Fibroblast of mammary gland (primary cell): ENCODE results near the gene WDR70.
A peak's percentile ranks its signal among the peaks of the same experiment; 100 is the strongest.

Source experiments
- DNase-seq: peaks from one replicate; pipeline ENCODE4 v3.0.0-alpha.2; 2010; ENCODE audit warnings: low read depth
- H3K4me3 ChIP-seq: 2 replicates; pipeline ENCODE4 v1.5.1; 2011; ENCODE audit warnings: low read depth, mild to moderate bottlenecking, low read length, moderate library complexity; ENCODE audit not compliant: control insufficient read depth
- TF ChIP-seq, protein P1 (sequence below): conservative IDR thresholded peaks from 2 replicates; pipeline ENCODE4 v1.5.1; 2011; ENCODE audit warnings: low read depth, low read length, inconsistent platforms; ENCODE audit not compliant: control insufficient read depth, insufficient read depth

Gene WDR70

DNA sequence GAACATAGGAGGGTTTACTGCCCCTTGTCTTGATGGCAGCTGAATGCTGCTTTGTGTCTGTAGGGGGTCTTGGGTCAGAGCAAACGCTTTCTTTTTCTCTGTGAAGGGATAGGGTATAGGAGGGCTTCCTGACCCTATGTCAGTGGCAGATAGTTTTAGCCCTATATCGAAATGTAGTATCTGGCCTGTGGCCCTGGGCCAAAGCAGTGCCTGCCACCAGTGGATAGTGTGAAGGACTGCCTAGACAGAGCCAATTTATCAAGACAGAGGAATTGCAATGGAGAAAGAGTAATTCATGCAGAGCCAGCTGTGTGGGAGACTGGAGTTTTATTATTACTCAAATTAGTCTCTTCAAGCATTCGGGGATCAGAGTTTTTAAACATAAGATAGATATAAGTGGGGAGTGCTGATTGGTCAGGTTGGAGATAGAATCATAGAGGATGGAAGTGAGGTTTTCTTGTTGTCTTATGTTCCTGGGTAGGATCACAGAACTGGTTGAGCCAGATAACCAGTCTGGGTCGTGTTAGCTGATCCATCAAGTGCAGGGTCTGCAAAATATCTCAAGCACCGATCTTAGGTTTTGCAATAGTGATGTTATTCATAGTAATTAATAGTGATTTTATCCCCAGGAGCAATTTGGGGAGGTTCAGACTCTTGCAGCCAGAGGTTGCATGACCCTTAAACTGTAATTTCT, 282.3 kb downstream of the WDR70 start:
- TF ChIP-seq, protein P1, sequence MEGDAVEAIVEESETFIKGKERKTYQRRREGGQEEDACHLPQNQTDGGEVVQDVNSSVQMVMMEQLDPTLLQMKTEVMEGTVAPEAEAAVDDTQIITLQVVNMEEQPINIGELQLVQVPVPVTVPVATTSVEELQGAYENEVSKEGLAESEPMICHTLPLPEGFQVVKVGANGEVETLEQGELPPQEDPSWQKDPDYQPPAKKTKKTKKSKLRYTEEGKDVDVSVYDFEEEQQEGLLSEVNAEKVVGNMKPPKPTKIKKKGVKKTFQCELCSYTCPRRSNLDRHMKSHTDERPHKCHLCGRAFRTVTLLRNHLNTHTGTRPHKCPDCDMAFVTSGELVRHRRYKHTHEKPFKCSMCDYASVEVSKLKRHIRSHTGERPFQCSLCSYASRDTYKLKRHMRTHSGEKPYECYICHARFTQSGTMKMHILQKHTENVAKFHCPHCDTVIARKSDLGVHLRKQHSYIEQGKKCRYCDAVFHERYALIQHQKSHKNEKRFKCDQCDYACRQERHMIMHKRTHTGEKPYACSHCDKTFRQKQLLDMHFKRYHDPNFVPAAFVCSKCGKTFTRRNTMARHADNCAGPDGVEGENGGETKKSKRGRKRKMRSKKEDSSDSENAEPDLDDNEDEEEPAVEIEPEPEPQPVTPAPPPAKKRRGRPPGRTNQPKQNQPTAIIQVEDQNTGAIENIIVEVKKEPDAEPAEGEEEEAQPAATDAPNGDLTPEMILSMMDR: no peak
- DNase-seq: no peak
- H3K4me3 ChIP-seq: no peak overlapping the region

- TF ChIP-seq, protein P1: no peak
Observed at GRCh38 chr5:37661951-37662350, 282.8 kb downstream of the WDR70 start.

GRCh38 chr5:37662362-37662761, 283.2 kb downstream of the WDR70 start:
- H3K4me3 ChIP-seq: no peak overlapping the region
- TF ChIP-seq, protein P1: no peak
- DNase-seq: no peak

More at GRCh38 chr5:37661951-37662350, 282.8 kb downstream of the WDR70 start:
- H3K4me3 ChIP-seq: no peak overlapping the region
- no peak for DNase-seq

GRCh38 chr5:37662789-37663485, 283.8 kb downstream of the WDR70 start:
- peak; percentile 42 for DNase-seq
- no peak overlapping the region for H3K4me3 ChIP-seq
- TF ChIP-seq, protein P1: no peak

GRCh38 chr5:37663538-37663937, 284.4 kb downstream of the WDR70 start:
- TF ChIP-seq, protein P1: no peak

DNA sequence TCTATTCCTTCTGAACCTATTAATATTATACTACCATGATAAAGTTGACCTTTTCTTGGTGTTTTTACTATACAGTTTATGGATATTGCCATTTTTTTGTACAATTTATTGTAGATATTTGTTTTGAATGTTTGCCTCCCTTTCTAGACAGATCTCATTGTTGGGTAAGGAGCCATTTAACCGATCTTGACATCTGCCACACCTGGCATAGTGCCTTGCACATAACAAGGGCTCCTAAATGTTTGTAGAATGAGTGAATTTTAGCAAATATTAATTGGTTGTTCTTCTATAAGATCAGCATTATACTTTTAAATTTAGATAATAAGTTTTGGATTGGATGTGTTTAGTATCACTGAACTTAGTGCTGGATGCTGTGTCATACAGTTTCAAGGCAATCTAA, 285.4 kb downstream of the WDR70 start:
- TF ChIP-seq, protein P1: no peak

More at GRCh38 chr5:37663538-37663937, 284.4 kb downstream of the WDR70 start:
- no peak for DNase-seq
- H3K4me3 ChIP-seq: no peak overlapping the region

More for the DNA sequence above, 285.4 kb downstream of the WDR70 start:
- no peak overlapping the region for H3K4me3 ChIP-seq
- no peak for DNase-seq
